Smooth muscle cell of bladder (primary cell): Measurements from ENCODE around the gene OBSL1. TPM values are rescaled to one million over a fixed set of nuclear protein-coding genes. Genes with fewer than 3 reads are reported as not detected.

Experiments used
- total RNA-seq: library from RNA; depleted of rRNA; stranded (reverse); fragments of >200 nt; gene quantifications from 2 replicates; pipeline ENCODE4 v1.2.3, GENCODE V29; 2014

Gene OBSL1
- 37.8 and 56.8 TPM in 2 replicates for total RNA-seq

GRCh38 chr2:219571311-219572236, at the start of gene OBSL1:
OBSL1 (minus strand) TSS chr2:219571539; CDS start chr2:219571232, 307 bp downstream.

GRCh38 chr2:219597552-219598307, 26.4 kb upstream of the OBSL1 start, which contains the start of gene STK11IP:
STK11IP (plus strand) TSS chr2:219597857; CDS start chr2:219598120, 263 bp downstream.

GRCh38 chr2:219572237-219573001, 1.1 kb upstream of the OBSL1 start, which contains the start of gene INHA:
INHA (plus strand) TSS chr2:219572310; CDS start chr2:219572375, 65 bp downstream.

GRCh38 chr2:219543596-219544358, 27.6 kb downstream of the OBSL1 start, which contains the start of the genes CHPF and TMEM198:
CHPF (minus strand) TSS chr2:219543809; CDS start chr2:219543538, 271 bp downstream.
TMEM198 (plus strand) TSS chr2:219544028; CDS start chr2:219544728, 700 bp downstream.

GRCh38 chr2:219514196-219514761, 57.1 kb downstream of the OBSL1 start, which contains the start of gene ASIC4:
ASIC4 (plus strand) TSS chr2:219514482; CDS start chr2:219514725, 243 bp downstream.

Other genes starting within 250 kb of the OBSL1 start
- not detected in 2 replicates for gene RESP18, start 238.8 kb downstream of the OBSL1 start, total RNA-seq
- 106 and 116 TPM in 2 replicates for gene DNPEP, start 183.6 kb downstream of the OBSL1 start, total RNA-seq
- gene DES, start 153.2 kb downstream of the OBSL1 start, total RNA-seq = 0.71 and 3.7 TPM in 2 replicates
- gene SPEG, start 136.7 kb downstream of the OBSL1 start, total RNA-seq = 3.7 and 9.8 TPM in 2 replicates
- gene GMPPA, start 72.6 kb downstream of the OBSL1 start, total RNA-seq = 51.2 and 63.9 TPM in 2 replicates
- under 0.01 and 0.37 TPM in 2 replicates for gene ASIC4, start 57.1 kb downstream of the OBSL1 start, total RNA-seq
- gene CHPF, start 27.7 kb downstream of the OBSL1 start, total RNA-seq = 74.4 and 134 TPM in 2 replicates
- gene TMEM198, start 27.5 kb downstream of the OBSL1 start, total RNA-seq = 1.3 and 1.8 TPM in 2 replicates
- 0.28 and 0.46 TPM in 2 replicates for gene INHA, start 771 bp upstream of the OBSL1 start, total RNA-seq
- 11.4 and 17.0 TPM in 2 replicates for gene STK11IP, start 26.3 kb upstream of the OBSL1 start, total RNA-seq
- 2.0 and 2.1 TPM in 2 replicates for gene SLC4A3, start 56.1 kb upstream of the OBSL1 start, total RNA-seq